H1 (cell line): ENCODE data around the gene NPTX1.
A peak's percentile ranks its signal among the peaks of the same experiment; 100 is the strongest.

ENCODE experiments used
- CTCF ChIP-seq, 3 experiments: IDR thresholded peaks; 1 replicate in 2 of 3; 2 replicates in 1 of 3; pipeline versions ENCODE4 v1.5.1 to v1.6.1; 2011; ENCODE audit warnings: low read length in 3 of 3, mild to moderate bottlenecking in 3 of 3, inconsistent platforms in 2 of 3, low read depth in 1 of 3, moderate library complexity in 1 of 3; ENCODE audit not compliant: insufficient read depth in 1 of 3; ENCODE audit errors: control extremely low read depth in 1 of 3
- GABPA ChIP-seq: IDR thresholded peaks from 2 replicates; pipeline ENCODE4 v1.6.1; 2011; ENCODE audit warnings: mild to moderate bottlenecking, low read length, moderate library complexity, borderline replicate concordance; ENCODE audit not compliant: insufficient read depth
- NRF1 ChIP-seq: IDR thresholded peaks from 2 replicates; pipeline ENCODE4 v1.6.1; 2011; ENCODE audit warnings: mild to moderate bottlenecking, low read depth, low read length, improper control_type of control experiment
- POLR2AphosphoS5 ChIP-seq: IDR thresholded peaks from 2 replicates; pipeline ENCODE4 v1.6.1; 2011; ENCODE audit warnings: low read depth, low read length
- TAF1 ChIP-seq: IDR thresholded peaks from 2 replicates; pipeline ENCODE4 v1.6.1; 2011; ENCODE audit warnings: mild to moderate bottlenecking, low read depth, low read length
- TCF12 ChIP-seq: IDR thresholded peaks from 2 replicates; pipeline ENCODE4 v1.6.1; 2011; ENCODE audit warnings: low read depth, mild to moderate bottlenecking, low read length

DNA sequence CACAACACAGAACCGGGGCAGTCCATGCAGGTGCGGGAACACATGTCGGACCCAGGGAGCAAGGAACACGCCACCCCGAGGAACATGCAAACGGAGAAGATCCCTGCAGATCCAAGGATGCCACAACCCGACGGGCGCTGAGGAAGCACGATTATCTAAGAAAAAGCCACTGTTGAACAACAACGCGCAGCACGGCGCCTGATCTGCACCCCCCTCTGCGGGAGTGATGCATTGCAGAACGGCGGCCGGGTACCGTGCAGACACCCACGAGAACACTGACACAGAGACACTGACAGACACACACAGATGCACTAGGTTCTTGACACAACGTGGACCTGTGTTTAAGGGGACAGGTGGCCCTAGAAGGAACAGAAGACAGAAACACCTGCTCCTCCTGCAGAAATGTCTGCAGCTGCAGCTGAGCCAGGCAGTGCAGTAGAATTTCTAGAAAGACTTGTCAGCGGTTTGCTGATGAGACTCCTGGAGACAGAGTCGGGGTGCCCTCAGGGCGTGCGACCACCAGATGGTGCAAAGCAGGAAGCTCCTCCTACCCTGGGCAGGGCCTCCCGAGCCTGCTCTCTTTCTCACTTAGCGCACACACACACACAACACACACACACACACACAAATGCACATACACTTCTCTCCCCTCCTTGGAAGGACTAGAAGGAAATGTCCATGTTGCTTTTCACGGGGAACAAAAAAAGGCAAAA is 7.5 kb downstream of the NPTX1 start:
- TF ChIP-seq GABPA, result no peak
- TF ChIP-seq CTCF (IDR thresholded peaks at IDR 0.05; ENCODE audit: control extremely low read depth in 1 of 3, insufficient read depth in 1 of 3, low read depth in 1 of 3, low read length in 3 of 3), result peak in 2 of 3 experiments; percentile 4 to 7; a peak in 2 of 4 replicates
- TF ChIP-seq TAF1, result no peak
- TF ChIP-seq POLR2AphosphoS5, result no peak
- no peak for TF ChIP-seq NRF1
- TF ChIP-seq TCF12, result no peak
